ENCODE results near the gene PTPRB.
"Not testable (repeated sequence)": the region's sequence is repeated elsewhere in the genome, so short reads cannot be mapped to it uniquely, and the experiment has no call there.

PTPRB gene

DNA sequence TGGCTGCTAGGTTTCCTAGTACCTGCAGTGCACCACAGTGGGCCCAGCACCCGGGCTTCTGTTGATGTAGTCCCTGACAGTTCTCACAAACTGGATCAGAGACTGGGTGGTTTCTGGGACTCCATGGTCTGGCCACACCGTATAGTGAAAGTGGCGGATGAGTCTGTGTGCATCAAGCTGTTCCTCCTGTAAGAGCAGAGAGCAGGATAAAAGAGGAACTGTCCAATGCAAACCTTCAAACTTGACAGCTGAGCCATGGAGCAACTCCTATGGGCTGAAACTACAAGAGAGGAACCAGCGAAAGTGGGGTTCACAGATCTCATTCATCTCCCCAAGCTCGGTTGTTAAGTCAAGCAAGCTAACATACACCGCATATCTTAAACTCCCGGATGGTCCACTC lies 102.8 kb downstream of the PTPRB start:
- no peak for DNase-seq

DNA sequence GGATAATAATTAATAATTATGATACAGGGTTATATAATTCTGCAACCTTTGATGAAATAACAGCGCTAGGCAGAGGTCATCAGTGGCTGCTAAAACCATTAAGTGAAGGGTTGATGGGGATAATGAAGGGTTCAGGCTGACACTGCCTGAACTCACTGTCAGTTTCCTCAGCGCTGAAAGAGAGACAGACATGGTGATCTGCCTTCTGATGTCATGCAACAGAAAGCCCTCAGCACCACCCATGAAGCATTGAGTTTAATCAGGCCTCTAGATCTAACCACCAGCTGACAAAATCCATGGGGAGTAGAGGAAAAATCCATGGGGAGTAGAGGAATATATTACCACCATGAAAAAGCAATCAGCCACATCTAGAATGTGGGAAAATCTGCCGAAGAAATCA lies 107.6 kb downstream of the PTPRB start:
- no peak for DNase-seq

DNA sequence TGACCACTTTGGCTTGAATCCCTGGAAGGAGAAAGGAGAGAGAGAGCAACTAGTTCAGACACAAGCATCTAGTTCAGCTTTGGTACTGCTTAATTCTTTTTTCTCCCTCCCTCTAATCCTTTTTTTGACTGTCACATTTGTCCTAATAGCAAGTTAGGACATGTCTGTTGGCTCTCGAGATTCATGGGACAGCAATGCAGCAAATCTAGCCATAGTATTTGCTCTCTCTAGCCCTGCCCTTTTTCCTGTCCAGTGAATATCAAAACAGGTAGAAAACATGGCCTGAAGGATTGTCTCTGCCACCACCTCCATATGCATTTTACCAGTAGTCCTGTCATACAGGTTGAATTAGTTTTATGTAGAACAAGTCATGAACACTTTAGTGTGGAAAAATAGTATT lies 116.4 kb downstream of the PTPRB start:
- DNase-seq: no peak

DNA sequence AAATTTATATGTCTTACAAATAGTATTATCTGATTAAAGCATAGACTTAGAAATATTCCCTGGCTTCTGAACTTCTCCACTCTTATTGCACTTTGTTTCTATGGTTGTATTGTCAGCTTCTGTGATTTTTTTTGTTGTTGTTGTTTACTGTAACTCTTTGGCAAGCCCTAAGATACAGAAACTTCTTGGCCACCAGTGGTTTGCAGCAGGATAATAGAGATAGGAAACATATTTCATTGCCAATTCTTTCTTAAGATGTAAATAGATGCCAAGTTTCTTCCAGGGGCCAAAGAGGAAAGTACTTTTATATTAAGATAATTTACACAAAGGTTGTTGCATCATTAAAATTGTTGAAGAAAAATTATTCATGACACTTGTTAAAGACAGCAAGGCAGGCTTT lies 123.8 kb downstream of the PTPRB start:
- DNase-seq: no peak

GRCh38 chr12:70508178-70508577 lies 129.1 kb downstream of the PTPRB start:
- no peak for DNase-seq

- DNase-seq: no peak
These were observed 129.8 kb downstream of the PTPRB start for GRCh38 chr12:70507442-70507841.

DNA sequence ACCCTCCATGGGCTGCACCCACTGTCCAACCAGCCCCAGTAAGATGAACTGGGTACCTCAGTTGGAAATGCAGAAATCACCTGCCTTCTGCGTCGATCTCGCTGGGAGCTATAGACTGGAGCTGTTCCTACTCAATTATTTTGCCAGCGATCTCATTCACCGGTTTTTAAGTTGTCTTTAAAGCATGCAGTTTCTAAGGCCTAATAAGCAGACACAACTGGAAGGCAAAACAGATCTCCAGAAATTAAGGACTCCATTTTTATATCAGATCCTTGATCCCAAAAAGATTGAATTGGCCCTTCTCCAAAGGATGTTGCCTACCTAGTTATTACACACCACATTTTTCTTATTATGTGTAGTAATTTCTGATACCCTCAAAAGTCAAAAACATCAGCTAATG lies 139.7 kb downstream of the PTPRB start:
- no peak for DNase-seq

- not testable (repeated sequence) for DNase-seq
These were observed 144.3 kb downstream of the PTPRB start for GRCh38 chr12:70492904-70493303.

- DNase-seq: not testable (repeated sequence)
These were observed 146.3 kb downstream of the PTPRB start for GRCh38 chr12:70490928-70491327.

DNA sequence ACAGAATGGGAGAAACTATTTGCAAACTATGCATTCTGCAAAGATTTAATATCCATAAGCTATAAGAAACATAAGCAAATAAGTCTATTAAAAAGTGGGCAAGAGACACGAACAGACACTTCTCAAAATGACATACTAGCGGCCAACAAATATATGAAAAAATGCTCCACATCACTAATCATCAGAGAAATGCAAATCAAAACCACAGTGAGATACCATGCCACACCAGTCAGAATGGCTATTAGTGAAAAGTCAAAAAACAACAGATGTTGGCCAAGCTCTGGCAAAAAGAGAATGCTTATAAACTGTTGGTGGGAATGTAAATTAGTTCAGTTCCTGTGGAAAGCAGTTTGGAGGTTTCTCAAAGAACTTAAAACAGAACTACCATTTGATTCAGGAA lies 149.8 kb downstream of the PTPRB start:
- no peak for DNase-seq

DNA sequence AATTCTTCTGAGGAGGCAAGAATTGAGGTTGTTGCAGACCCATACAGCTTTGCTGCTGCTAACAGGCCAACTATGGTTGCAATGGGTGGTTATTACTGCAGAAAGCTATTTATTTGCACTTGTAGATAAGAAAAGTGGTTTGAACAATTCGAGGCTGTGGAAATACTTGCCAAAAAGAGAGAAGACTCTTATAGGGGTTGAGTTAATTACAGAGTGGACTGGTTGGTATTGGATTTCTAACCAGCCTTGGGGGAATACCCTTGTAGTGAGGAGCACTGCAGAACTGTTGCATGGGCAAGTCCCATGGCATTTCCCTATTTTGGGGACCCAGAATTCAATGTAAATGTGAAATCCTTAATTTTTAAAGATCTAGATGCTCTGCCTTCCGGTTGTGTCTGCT lies 150.6 kb downstream of the PTPRB start:
- no peak for DNase-seq

GRCh38 chr12:70485704-70486103 lies 151.5 kb downstream of the PTPRB start:
- no peak for DNase-seq

- DNase-seq: no peak
These were observed 152.8 kb downstream of the PTPRB start for GRCh38 chr12:70484464-70484863.

- no peak for DNase-seq
These were observed 154.5 kb downstream of the PTPRB start for GRCh38 chr12:70482764-70483163.

DNA sequence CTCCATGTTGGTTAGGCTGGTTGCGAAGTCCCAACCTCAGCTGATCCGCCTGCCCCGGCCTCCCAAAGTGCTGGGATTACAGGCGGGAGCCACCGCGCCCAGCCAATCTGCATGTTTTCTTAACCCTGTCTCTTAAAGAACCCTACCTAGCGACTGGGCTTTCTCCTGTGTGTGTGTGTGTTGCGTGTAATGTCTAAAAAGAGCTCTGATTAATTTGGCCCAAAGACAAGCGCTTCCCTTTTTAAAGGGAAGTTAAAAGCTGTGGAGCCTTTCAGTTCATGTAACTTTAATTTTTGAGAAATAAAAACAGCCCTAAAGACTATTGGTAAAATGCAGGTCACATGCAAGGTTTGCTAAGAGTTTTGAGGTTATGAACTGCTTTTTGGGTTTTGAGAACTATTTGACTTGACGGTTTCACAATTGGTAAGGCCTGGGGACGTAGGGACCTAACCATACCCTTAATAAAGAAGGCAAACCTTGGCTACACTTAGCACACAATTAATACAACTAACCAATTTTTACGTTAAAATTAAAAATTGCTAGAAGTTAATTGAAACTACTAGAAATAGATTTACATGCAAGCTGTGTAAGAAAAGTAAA lies 167.9 kb downstream of the PTPRB start:
- no peak for DNase-seq

DNA sequence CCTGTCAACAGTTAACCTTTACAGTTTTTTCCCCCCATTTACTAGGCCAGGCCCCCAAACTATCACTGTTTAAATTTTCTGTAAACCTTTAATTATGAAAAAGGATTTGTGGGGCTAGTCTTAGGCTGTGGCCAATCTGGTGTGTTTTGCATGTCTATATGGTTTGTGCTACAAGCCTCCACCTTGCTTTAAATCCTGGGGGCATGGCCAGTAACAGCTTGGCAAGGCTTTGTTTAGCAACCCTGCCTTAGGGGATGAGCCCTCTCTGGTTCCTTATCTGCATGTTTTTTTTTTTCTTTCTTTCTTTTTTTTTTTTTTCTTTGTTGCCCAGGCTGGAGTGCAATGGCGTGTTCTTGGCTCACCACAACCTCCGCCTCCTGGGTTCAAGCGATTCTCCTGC lies 168.5 kb downstream of the PTPRB start:
- DNase-seq: no peak

DNA sequence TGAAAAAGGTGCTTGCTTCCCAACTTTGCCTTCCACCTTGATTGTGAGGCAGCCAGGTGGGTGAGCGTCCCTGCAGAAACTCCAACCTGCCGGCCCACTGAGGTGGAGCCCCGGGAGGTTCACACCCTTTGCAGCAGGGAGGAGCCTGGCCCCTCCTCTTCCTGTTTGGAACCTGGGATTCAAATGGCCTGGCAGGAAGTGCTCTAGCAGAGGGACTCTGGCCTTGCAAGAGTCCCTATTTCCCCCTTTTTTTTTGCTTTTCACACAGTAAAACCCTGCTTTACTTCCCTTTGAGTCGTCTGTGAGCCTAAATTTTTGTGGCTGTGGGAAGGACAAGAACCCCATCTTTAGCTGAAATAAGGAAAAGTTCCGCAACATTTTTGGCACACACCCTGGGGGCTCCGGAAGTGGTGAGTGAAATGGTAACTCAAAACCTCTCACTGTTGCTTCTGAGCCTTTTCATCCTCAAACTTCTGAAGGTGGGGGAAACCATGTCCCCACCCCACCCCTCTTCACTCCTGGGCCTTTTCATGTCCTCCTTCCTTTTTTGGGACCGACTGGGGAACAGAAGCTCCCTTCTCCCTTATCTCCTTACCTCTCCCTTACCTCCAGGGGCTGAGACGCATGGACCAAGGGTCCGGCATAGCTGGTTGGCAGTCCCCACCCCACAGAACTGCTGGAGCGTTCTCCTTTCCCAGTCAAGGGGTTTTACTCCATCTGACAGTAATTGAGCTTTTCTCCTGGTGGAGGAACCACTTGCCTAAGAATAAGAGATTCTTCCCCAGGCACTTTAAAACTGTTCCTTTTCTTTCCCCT lies 169.1 kb downstream of the PTPRB start:
- no peak for DNase-seq

DNA sequence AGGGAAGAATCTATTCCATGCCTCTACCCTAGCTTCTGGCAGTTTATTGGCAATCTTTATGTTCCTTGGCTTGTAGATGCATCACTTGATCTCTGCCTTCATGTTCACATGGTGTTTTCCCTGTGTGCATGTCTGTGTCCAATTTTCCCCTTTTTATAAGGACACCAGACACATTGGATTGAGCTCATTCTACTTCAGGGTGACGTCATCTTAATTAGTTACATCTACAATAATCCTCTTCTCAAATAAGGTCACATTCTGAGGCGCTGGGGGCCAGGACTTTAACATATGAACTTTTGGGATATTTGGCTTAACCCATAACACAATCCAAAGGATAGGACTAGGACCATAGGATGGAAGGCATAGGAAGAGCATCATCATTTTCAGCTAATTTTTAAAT lies 169.8 kb downstream of the PTPRB start:
- no peak for DNase-seq

- DNase-seq: no peak
These were observed 170.5 kb downstream of the PTPRB start for GRCh38 chr12:70466753-70467152.

All from NCI-H510A (cell line).